AG04449 (cell line): Measurements from ENCODE around the gene ST6GALNAC4.

Experiments used
- CTCF ChIA-PET: fragments of 350-600 bp; formaldehyde crosslinking; extraction: SDS; loops from one replicate; lab custom pipeline; 2021; ENCODE audit warnings: antibody characterized with exemption; lab: Yijun Ruan, JAX
- POLR2A ChIA-PET: fragments of 400-600, 350-600 bp; formaldehyde crosslinking; extraction: SDS; loops from one replicate; lab custom pipeline; 2020; ENCODE audit warnings: antibody characterized with exemption, inconsistent platforms; lab: Yijun Ruan, JAX
- DNase-seq: peaks from one replicate; pipeline ENCODE4 v3.0.0-alpha.2; 2010; ENCODE audit warnings: low read depth, low spot score
- H3K4me3 ChIP-seq: 2 replicates; pipeline ENCODE4 v1.5.1; 2011; ENCODE audit warnings: low read depth, mild to moderate bottlenecking, control low read depth, low read length
- TF ChIP-seq, protein P1 (sequence below): IDR thresholded peaks from one replicate; pipeline ENCODE4 v1.5.1; 2011; ENCODE audit warnings: mild to moderate bottlenecking, moderate library complexity, low read length, control low read depth, inconsistent platforms; ENCODE audit not compliant: insufficient read depth; ENCODE audit errors: missing control alignments

ST6GALNAC4 gene

DNA sequence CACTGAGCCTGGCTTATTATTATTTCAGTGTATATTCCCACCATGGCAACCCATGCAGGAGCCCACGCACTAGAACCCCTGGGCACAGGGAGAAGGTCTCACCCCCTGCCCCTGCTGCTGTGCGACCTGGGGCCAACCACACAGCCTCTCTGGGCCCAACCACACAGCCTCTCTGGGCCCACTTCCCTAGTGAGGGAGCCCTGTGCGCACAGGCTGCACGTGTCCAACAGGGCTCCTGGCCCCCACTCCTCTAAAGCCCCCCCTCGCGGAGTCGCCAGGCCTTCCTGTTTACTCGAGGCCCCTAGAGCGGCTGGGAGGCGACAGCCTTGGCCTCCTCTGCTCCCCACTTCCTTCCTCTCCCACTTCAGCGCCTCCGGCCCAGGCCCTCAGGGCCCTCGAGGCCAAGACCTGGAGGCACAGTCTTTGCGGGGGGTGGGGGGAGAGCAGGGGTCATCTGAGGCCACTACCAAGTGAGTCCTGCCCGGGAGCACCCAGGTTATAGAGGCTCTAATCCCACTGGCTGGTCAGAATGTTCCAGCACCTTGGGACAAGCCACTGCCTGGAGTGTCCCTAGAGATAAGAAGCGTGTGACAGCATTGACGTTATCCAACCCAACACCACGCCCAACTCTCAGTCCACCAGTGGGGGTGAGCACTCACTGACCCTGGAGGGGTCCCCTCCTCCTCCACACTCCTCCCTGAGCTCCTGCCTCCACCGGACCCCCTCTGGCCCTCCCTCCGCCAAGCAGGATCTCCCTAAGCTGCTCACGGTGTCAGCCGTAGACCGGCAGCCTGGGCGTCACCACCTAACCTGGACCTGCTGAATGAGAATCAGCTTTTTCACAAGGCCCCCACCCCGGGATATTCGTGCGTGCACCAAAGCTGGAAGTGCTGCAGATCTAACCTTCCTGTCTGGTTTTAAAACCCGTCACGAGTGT, 54.5 kb downstream of the ST6GALNAC4 start:
- TF ChIP-seq, protein P1, sequence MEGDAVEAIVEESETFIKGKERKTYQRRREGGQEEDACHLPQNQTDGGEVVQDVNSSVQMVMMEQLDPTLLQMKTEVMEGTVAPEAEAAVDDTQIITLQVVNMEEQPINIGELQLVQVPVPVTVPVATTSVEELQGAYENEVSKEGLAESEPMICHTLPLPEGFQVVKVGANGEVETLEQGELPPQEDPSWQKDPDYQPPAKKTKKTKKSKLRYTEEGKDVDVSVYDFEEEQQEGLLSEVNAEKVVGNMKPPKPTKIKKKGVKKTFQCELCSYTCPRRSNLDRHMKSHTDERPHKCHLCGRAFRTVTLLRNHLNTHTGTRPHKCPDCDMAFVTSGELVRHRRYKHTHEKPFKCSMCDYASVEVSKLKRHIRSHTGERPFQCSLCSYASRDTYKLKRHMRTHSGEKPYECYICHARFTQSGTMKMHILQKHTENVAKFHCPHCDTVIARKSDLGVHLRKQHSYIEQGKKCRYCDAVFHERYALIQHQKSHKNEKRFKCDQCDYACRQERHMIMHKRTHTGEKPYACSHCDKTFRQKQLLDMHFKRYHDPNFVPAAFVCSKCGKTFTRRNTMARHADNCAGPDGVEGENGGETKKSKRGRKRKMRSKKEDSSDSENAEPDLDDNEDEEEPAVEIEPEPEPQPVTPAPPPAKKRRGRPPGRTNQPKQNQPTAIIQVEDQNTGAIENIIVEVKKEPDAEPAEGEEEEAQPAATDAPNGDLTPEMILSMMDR = no peak
- ChIA-PET CTCF (interaction anchor here (0.7 to 10.3 kb wide), 6 partner anchors 7 to 127 kb away, joined by 3 to 128 read pairs (median 4); partner anchors contain the start of gene TOR2A), POLR2A (interaction anchor here (0.7 to 1.1 kb wide), 2 partner anchors 24 to 77 kb away, joined by 3 to 4 read pairs; partner anchors contain the start of gene CDK9)
- DNase-seq = no peak
- H3K4me3 ChIP-seq = no peak overlapping the region

DNA sequence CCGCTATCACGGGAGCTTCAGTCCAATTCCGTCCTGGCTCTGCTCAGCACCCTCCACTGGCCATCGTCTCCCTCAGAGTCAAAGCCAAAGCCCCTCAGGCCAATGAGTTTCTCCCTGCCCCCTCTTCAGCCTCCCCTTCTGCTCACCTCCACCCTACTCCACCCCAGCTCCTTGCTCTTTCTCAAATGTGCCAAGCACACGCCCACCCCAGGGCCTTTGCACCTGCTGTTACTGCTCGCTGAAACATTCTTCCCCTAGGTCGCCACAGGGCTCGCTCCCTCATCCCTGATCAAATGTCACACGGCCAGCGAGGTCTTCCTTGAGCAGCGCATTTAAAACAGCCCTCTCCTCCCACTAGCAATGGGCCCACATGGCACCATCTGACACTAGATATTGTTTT, 56.1 kb downstream of the ST6GALNAC4 start:
- POLR2A ChIA-PET = no interaction called here
- DNase-seq = no peak
- TF ChIP-seq, protein P1 = no peak
- no peak overlapping the region for H3K4me3 ChIP-seq
- CTCF ChIA-PET = interaction anchor here (1.2 to 10.3 kb wide), 2 partner anchors 9 to 13 kb away, joined by 3 to 128 read pairs; no protein-coding TSS in a partner anchor

DNA sequence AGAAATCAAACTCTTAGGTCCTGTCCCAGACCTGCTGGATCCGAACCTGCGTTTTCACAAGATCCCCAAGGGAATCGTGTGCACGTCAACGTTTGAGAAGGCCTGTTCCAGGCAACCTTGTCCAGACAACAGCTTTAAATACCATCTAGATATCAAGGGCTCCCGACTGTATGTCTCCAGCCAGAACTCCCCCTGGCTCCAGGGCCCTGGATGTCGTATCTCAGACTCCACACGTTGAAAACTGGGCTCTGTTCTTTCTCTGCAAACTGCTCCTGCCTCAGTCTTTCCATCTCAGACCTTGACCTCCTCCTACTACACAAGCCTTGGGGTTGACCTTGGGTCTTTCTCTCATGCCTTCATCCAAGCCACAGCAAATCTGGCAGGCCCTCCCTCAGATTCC, 56.6 kb downstream of the ST6GALNAC4 start:
- ChIA-PET CTCF (interaction anchor here (1.2 to 10.3 kb wide), 2 partner anchors 9 to 14 kb away, joined by 3 to 128 read pairs; no protein-coding TSS in a partner anchor), POLR2A (no interaction called here)
- H3K4me3 ChIP-seq = no peak overlapping the region
- TF ChIP-seq, protein P1 = no peak
- DNase-seq = no peak

DNA sequence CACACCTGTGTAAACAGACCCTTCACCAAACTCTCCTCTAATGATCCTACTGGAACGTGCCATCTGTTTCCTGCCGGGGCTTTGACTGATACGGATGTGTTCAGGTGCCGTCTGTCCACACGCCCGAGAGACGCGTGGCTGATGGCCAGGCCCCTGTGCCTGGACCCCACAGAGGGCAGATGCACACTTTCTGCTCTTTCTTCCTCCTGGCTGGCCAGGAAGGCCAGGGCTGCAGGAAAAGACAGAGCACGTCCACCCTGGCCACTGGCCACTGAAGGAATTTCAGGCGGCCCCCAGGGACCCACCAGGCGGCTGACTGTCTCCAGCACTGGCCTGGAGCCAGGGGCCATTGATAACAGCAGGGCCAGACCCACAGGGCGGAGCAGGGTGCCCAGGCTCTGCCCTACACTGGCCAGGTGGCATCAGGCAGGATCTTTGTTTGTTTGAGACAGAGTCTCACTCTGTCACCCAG, 58.8 kb downstream of the ST6GALNAC4 start:
- no peak for DNase-seq
- TF ChIP-seq, protein P1 = no peak
- ChIA-PET POLR2A (interaction anchor here (1.0 kb wide), 1 partner anchor 57 kb away, joined by 3 read pairs; no protein-coding TSS in a partner anchor), CTCF (interaction anchor here (10.3 kb wide), 1 partner anchor 12 kb away, joined by 128 read pairs; no protein-coding TSS in a partner anchor)
- no peak overlapping the region for H3K4me3 ChIP-seq
